HepG2 (cell line): ENCODE results near the gene SEMA5B.

Source experiments
- BHLHE40 ChIP-seq: IDR thresholded peaks from 2 replicates; pipeline ENCODE4 v1.6.1; 2011; ENCODE audit warnings: low read length, improper control_type of control experiment
- KDM5A ChIP-seq: fragments of 200-600 bp; sonication (generic); IDR thresholded peaks from 2 replicates; pipeline ENCODE4 v1.7.0; 2018; ENCODE audit warnings: antibody characterized with exemption, mild to moderate bottlenecking, low read length, borderline replicate concordance
- TF ChIP-seq, protein P1 (sequence below): sonication (generic); formaldehyde crosslinking; IDR thresholded peaks from 2 replicates; pipeline ENCODE4 v1.4.0; 2020; ENCODE audit warnings: mild to moderate bottlenecking, missing genetic modification reagents, borderline replicate concordance

GRCh38 chr3:122921791-122922651 lies 105.5 kb downstream of the SEMA5B start:
- no peak for TF ChIP-seq KDM5A
- TF ChIP-seq, protein P1, sequence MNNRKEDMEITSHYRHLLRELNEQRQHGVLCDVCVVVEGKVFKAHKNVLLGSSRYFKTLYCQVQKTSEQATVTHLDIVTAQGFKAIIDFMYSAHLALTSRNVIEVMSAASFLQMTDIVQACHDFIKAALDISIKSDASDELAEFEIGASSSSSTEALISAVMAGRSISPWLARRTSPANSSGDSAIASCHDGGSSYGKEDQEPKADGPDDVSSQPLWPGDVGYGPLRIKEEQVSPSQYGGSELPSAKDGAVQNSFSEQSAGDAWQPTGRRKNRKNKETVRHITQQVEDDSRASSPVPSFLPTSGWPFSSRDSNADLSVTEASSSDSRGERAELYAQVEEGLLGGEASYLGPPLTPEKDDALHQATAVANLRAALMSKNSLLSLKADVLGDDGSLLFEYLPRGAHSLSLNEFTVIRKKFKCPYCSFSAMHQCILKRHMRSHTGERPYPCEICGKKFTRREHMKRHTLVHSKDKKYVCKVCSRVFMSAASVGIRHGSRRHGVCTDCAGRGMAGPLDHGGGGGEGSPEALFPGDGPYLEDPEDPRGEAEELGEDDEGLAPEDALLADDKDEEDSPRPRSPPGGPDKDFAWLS, result no peak
- TF ChIP-seq BHLHE40, result no peak
